UCSD-AML1 (cell line): ENCODE measurements around the gene IRF6.

Experiments
- DNase-seq: peaks from one replicate; lab custom pipeline; 2025; ENCODE audit not compliant: unreplicated experiment; lab: John Stamatoyannopoulos, UW

IRF6 gene

GRCh38 chr1:209790286-209791193 is 15.4 kb downstream of the IRF6 start:
- DNase-seq = no peak

- no peak for DNase-seq
Observed at GRCh38 chr1:209789245-209789644, 16.7 kb downstream of the IRF6 start.

- no peak for DNase-seq
Observed at GRCh38 chr1:209787551-209787950, 18.4 kb downstream of the IRF6 start.

- DNase-seq = no peak
Observed at GRCh38 chr1:209786146-209786545, 19.8 kb downstream of the IRF6 start.

DNA sequence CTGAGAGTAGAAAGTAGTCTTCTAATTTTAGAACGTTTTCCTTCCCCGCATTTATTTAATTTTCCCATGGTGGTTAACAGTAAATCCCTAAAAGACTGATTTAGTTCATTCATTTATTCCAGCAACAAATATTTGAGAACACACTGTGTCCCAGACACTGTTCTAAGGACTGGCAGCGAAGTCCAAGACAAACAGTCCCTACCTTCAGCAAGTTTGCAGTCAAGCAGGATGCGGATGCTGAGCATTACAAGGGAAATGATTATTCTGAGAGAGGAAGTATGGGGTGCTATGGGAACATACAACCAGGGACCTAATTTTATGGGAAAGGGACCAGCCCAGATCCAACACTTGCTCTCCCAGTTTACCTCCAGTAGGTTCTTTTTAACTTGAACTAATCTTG is 20.4 kb downstream of the IRF6 start:
- no peak for DNase-seq

GRCh38 chr1:209784265-209785169 is 21.4 kb downstream of the IRF6 start, which contains the start of gene C1orf74:
C1orf74 (minus strand) TSS chr1:209784559; CDS start chr1:209783634, 925 bp downstream.
- DNase-seq = peak; percentile 99

GRCh38 chr1:209783386-209783785 is 22.6 kb downstream of the IRF6 start:
- no peak for DNase-seq

DNA sequence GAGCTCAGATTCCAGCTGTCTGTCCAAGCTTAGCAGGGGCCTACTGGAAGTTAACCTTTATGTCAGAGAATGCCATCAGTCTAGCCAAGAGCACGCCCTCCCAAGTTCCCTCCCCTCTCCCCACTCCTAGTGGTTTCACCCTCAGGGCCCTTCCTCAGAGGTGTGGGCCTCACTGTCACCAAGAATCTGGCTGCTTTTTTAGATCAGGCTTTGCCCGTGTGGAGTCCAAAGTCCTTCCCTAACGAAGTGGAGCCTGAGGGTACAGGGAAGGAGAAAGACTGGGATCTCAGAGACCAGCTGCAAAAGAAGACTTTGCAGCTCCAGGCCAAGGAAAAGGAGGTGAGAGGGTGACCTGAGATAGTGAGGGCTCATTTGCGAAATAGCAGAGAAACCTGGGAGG is 25.7 kb downstream of the IRF6 start:
- DNase-seq = no peak

DNA sequence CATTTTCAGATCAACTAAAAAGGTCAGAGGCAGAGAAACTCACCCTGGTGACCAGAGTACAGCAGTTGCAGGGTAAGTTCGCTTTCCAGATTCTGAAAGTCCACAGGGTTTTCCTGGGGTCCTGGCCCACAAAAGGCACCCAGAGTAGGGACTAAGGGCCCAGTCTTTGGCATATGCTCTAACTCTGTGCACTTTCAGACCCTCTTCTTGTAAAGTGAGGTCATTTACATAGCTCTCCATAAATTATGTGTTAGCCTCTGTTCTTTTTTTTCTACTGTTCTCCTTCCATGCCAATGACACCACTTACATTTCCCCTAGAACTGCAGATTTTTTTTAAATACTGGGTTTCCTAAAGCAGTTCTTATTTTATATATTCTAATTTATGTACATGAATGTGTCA is 27.8 kb downstream of the IRF6 start:
- no peak for DNase-seq

- DNase-seq = no peak
Observed at GRCh38 chr1:209777587-209777986, 28.4 kb downstream of the IRF6 start.

GRCh38 chr1:209775678-209776077 is 30.3 kb downstream of the IRF6 start:
- no peak for DNase-seq

DNA sequence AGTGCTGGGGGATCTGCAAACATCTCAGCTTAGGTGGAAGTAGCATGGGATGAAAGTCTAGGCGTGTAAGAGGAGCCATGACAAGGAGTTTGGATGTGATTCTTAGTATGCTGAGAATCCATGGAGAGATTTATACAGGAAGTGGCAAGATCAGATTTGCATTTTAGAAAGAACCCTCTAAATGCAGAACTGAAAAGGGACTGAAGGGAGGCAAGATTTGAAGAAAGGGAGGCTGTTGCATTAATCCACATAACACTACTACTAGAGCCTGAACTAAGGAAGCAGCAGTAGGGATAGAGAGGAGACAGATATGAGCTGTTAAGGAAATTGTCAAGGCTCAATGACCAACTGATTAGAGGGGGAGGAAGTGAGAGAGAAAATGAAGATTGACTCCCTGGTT is 31.4 kb downstream of the IRF6 start:
- no peak for DNase-seq

- DNase-seq = no peak
Observed at GRCh38 chr1:209772126-209772525, 33.8 kb downstream of the IRF6 start.

- no peak for DNase-seq
Observed at GRCh38 chr1:209770636-209771415, 35.1 kb downstream of the IRF6 start.

DNA sequence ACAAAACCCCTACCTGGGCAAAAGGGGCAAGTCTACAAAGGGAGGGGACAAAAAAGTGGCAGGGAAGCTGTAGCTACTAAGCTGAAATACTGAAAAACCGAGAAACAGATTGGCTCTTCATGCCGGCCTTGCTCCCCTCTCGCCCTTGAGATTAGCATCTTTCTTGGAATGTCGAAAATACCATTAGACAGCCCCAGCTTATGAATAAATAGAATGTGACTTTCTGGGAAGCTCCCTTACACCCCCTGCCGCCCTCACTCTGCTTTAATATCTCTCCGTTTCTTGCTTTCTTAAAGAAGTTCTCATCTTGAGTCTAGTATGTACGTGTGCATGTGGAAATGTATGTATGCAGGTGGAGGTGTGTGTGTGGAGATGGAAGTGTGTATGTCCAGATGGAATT is 36.0 kb downstream of the IRF6 start:
- no peak for DNase-seq

GRCh38 chr1:209769171-209769904 is 36.6 kb downstream of the IRF6 start:
- DNase-seq = peak; percentile 75

DNA sequence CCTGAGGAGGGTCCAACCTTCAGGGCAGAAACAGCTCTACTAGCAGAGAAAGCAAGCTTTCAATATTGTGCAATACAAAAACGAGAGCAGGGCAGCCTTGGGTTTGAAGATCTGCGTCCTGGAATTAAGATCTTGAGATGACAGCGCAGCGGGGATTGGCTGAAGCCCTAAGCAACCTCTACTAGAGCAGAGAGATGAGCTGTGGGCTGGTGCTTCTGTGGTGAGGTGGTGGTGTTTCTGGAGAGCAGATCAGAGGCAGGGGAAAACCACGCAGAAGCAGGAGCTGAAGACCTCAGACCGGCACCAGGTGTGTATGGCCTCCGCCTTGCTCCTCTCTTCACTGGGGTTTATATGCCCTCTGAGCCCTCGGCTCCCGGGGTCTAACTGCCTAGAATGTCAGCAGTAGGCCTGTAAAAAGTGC is 37.6 kb downstream of the IRF6 start:
- DNase-seq = no peak

GRCh38 chr1:209767706-209768105 is 38.2 kb downstream of the IRF6 start:
- DNase-seq = no peak

- DNase-seq = no peak
Observed at GRCh38 chr1:209767096-209767495, 38.8 kb downstream of the IRF6 start.

GRCh38 chr1:209766051-209766450 is 39.9 kb downstream of the IRF6 start:
- DNase-seq = no peak
